ENCODE results near the gene CCDC194.
A peak's percentile ranks its signal among the peaks of the same experiment; 100 is the strongest.

The CCDC194 gene

DNA sequence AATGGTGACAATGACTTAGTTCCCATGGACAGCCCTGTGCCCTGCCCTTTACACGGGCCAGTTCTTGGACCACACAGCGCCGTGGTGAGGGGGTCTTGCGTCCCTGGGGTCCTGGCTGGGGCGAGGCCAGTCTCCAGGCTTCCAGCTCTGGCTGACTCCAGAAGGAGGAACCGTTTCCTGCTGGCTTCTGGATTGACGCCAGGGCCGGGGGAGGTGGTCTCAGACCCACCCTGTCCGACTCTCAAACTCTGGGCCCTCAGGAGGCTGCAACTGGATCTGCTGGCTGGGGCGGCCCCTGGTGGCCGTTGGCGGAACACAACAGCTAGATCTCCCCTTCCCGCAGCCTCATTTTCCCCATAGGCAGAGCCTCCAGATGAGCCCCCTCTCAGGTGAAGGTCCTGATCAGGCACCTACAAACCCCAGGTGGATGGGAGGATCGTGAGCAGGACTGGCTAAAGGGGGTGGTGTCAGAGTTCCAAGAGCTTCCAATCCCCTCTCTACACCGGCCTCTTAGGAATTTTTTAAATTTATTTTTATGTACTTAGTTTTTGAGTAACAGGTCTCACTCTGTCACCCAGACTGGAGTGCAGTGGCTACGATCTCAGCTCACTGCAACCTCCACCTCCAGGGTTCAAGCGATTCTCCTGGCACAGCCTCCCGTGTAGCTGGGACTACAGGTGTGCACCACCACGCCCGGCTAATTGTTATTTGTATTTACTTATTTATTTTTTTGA is 8.0 kb downstream of the CCDC194 start (continued):
- TF ChIP-seq ZFP69B (tag by site-specific recombination; IDR thresholded peaks at IDR 0.05) (no peak), ZNF175 (tag by site-specific recombination; IDR thresholded peaks at IDR 0.05) (no peak), ZNF658 (tag by site-specific recombination; IDR thresholded peaks at IDR 0.05) (no peak), ZNF501 (tag by site-specific recombination; IDR thresholded peaks at IDR 0.05) (no peak), GLIS2 (tag by site-specific recombination; IDR thresholded peaks at IDR 0.05) (no peak), GLIS1 (tag by site-specific recombination; IDR thresholded peaks at IDR 0.05) (no peak), SCRT1 (tag by site-specific recombination; IDR thresholded peaks at IDR 0.05; ENCODE audit: borderline replicate concordance) (peak; percentile 18; the same call in 1 of the 2 replicates), ZNF302 (tag by site-specific recombination; IDR thresholded peaks at IDR 0.05; ENCODE audit: low read depth) (no peak), TCF7L2 (IDR thresholded peaks at IDR 0.05; ENCODE audit: borderline replicate concordance, low read depth, low read length) (no peak), ZNF16 (tag by site-specific recombination; IDR thresholded peaks at IDR 0.05; ENCODE audit: low read depth) (no peak), ZBTB8A (tag by site-specific recombination; IDR thresholded peaks at IDR 0.05) (no peak), EGR2 (tag by site-specific recombination; IDR thresholded peaks at IDR 0.05; ENCODE audit: low read depth) (no peak), GFI1B (tag by site-specific recombination; IDR thresholded peaks at IDR 0.05) (no peak), KLF1 (tag by site-specific recombination; IDR thresholded peaks at IDR 0.05) (0 out of 2 replicates have a peak, but pooled peaks have one; percentile 52), CTCF (tag by site-specific recombination; IDR thresholded peaks at IDR 0.05) (peak; percentile 81), ZBTB20 (tag by site-specific recombination; IDR thresholded peaks at IDR 0.05) (no peak), ZNF639 (tag by site-specific recombination; IDR thresholded peaks at IDR 0.05) (no peak)
- TF ChIP-seq, protein P1, sequence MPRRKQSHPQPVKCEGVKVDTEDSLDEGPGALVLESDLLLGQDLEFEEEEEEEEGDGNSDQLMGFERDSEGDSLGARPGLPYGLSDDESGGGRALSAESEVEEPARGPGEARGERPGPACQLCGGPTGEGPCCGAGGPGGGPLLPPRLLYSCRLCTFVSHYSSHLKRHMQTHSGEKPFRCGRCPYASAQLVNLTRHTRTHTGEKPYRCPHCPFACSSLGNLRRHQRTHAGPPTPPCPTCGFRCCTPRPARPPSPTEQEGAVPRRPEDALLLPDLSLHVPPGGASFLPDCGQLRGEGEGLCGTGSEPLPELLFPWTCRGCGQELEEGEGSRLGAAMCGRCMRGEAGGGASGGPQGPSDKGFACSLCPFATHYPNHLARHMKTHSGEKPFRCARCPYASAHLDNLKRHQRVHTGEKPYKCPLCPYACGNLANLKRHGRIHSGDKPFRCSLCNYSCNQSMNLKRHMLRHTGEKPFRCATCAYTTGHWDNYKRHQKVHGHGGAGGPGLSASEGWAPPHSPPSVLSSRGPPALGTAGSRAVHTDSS (tag by site-specific recombination; IDR thresholded peaks at IDR 0.05) = no peak
- TF ChIP-seq, protein P2, sequence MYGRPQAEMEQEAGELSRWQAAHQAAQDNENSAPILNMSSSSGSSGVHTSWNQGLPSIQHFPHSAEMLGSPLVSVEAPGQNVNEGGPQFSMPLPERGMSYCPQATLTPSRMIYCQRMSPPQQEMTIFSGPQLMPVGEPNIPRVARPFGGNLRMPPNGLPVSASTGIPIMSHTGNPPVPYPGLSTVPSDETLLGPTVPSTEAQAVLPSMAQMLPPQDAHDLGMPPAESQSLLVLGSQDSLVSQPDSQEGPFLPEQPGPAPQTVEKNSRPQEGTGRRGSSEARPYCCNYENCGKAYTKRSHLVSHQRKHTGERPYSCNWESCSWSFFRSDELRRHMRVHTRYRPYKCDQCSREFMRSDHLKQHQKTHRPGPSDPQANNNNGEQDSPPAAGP (tag by site-specific recombination; IDR thresholded peaks at IDR 0.05) = peak; percentile 28; the same call in 1 of the 2 replicates

GRCh38 chr19:17380426-17381138 is 13.4 kb downstream of the CCDC194 start:
- H3K36me3 ChIP-seq (ENCODE audit: control insufficient read depth in 2 of 2, insufficient read depth in 1 of 2, low read length in 2 of 2) = no peaks in the 10 kb centered on the region
- no peaks in the 10 kb centered on the region for H3K4me1 ChIP-seq (ENCODE audit: control insufficient read depth, insufficient read depth, low read length)
- ChIA-PET CTCF (interaction anchor here (0.7 to 1.1 kb wide), 2 partner anchors 8 to 610 kb away, joined by 3 read pairs; no protein-coding TSS in a partner anchor), POLR2A (interaction anchor here (0.6 kb wide), 1 partner anchor 1658 kb away, joined by 4 read pairs; no protein-coding TSS in a partner anchor)
- no peak overlapping the region for H3K27ac ChIP-seq (ENCODE audit: extremely low read depth, low read depth, low read length)
- no peak overlapping the region for H3K4me3 ChIP-seq (ENCODE audit: low read depth, low read length)
- TF ChIP-seq SETDB1 (IDR thresholded peaks at IDR 0.05; ENCODE audit: insufficient read length, low read length) (peak; percentile 73), ZNF426 (tag by site-specific recombination; IDR thresholded peaks at IDR 0.05) (no peak)
- H3K9me3 ChIP-seq (ENCODE audit: control insufficient read depth, insufficient read depth, low read depth, low read length) = no peaks in the 10 kb centered on the region
